Activated CD4-positive, CD25-positive, alpha-beta regulatory T cell treated with anti-CD3 and anti-CD28 coated beads, Interleukin-2, amount 50 U/mL, for 24 hours (primary cell): Measurements from ENCODE around the gene UBA5.

Experiments used
- ATAC-seq, 2 donors: fragments of 150-1000 bp; cut with Tn5 transposase; one replicate each; pipeline ENCODE4 v1.10.0; 2021; ENCODE audit warnings: mild to moderate bottlenecking in 1 of 2, moderate library complexity in 1 of 2

Gene UBA5

GRCh38 chr3:132654721-132655120, 5.4 kb upstream of the UBA5 start:
- ATAC-seq, result no peak

- no peak for ATAC-seq
Measured at GRCh38 chr3:132655471-132655870, 4.7 kb upstream of the UBA5 start.

GRCh38 chr3:132657869-132658747, 2.0 kb upstream of the UBA5 start:
- no peak for ATAC-seq

- no peak for ATAC-seq
Measured at GRCh38 chr3:132659000-132659364, 1.1 kb upstream of the UBA5 start.

- peak; percentile 12 to 21 for ATAC-seq
Measured at GRCh38 chr3:132659365-132660051, 621 bp upstream of the UBA5 start, which contains the start of gene ACAD11. TSS of gene ACAD11 (minus strand) at chr3:132659809. CDS start at chr3:132659751, 58 bp downstream.

- peak in 1 of 2 donors; percentile 25 for ATAC-seq
Measured at GRCh38 chr3:132660811-132661070, 612 bp downstream of the UBA5 start.

GRCh38 chr3:132661101-132661500, 972 bp downstream of the UBA5 start:
- ATAC-seq, result no peak

GRCh38 chr3:132662212-132662611, 2.1 kb downstream of the UBA5 start:
- no peak for ATAC-seq

- ATAC-seq, result no peak
Measured at GRCh38 chr3:132665230-132665745, 5.2 kb downstream of the UBA5 start.

GRCh38 chr3:132669256-132669777, 9.2 kb downstream of the UBA5 start:
- no peak for ATAC-seq

- no peak for ATAC-seq
Measured at GRCh38 chr3:132675408-132675807, 15.3 kb downstream of the UBA5 start.

- ATAC-seq, result no peak
Measured at GRCh38 chr3:132679911-132680310, 19.8 kb downstream of the UBA5 start.

- no peak for ATAC-seq
Measured at GRCh38 chr3:132681421-132681820, 21.3 kb downstream of the UBA5 start.

- ATAC-seq, result no peak
Measured at GRCh38 chr3:132682201-132682600, 22.1 kb downstream of the UBA5 start.

GRCh38 chr3:132690040-132690439, 29.9 kb downstream of the UBA5 start:
- ATAC-seq, result no peak

GRCh38 chr3:132694991-132695390, 34.9 kb downstream of the UBA5 start:
- no peak for ATAC-seq

- no peak for ATAC-seq
Measured at GRCh38 chr3:132695422-132695821, 35.3 kb downstream of the UBA5 start.

GRCh38 chr3:132703733-132704132, 43.6 kb downstream of the UBA5 start:
- no peak for ATAC-seq

- no peak for ATAC-seq
Measured at GRCh38 chr3:132709761-132710160, 49.6 kb downstream of the UBA5 start.

GRCh38 chr3:132710311-132710710, 50.2 kb downstream of the UBA5 start:
- ATAC-seq, result no peak

- ATAC-seq, result no peak
Measured at GRCh38 chr3:132713977-132714727, 54.0 kb downstream of the UBA5 start.

GRCh38 chr3:132716372-132716771, 56.2 kb downstream of the UBA5 start:
- no peak for ATAC-seq

- no peak for ATAC-seq
Measured at GRCh38 chr3:132720228-132720627, 60.1 kb downstream of the UBA5 start.
